Tibial nerve (tissue), 4 donors: Measurements from ENCODE around the gene RIMS4. TPM values are rescaled to one million over a fixed set of nuclear protein-coding genes. Genes with fewer than 3 reads are reported as not detected.

Source experiments
- DNase-seq, 2 donors: peaks; one replicate each; pipeline ENCODE4 v3.0.0-alpha.2; 2019; ENCODE audit warnings: low spot score in 2 of 2
- H3K27ac ChIP-seq, 4 donors: fragments of 200-600 bp; sonication (generic) in 3 of 4; one replicate each; pipeline ENCODE4 v1.5.1; 2017 to 2019; ENCODE audit warnings: mild to moderate bottlenecking in 1 of 4
- H3K27me3 ChIP-seq, 2 donors: fragments of 200-600 bp; sonication (generic) in 1 of 2; one replicate each; pipeline versions ENCODE4 v1.5.1 to v1.6.0; 2017 to 2019
- H3K36me3 ChIP-seq, 3 donors: fragments of 200-600 bp; sonication (generic); one replicate each; pipeline ENCODE4 v1.5.1; 2018 to 2019
- H3K4me1 ChIP-seq, 4 donors: fragments of 200-600 bp; sonication (generic) in 3 of 4; one replicate each; pipeline ENCODE4 v1.5.1; 2017 to 2019
- H3K4me3 ChIP-seq, 4 donors: fragments of 200-600 bp; sonication (generic) in 3 of 4; one replicate each; pipeline ENCODE4 v1.5.1; 2017 to 2019; ENCODE audit warnings: mild to moderate bottlenecking in 1 of 4, moderate library complexity in 1 of 4
- H3K9me3 ChIP-seq, 4 donors: fragments of 200-600 bp; sonication (generic) in 3 of 4; one replicate each; pipeline ENCODE4 v1.5.1; 2017 to 2019
- EP300 ChIP-seq, 2 donors: sonication (generic); formaldehyde crosslinking; IDR thresholded peaks; one replicate each; pipeline ENCODE4 v1.6.1; 2017; ENCODE audit warnings: antibody characterized with exemption in 2 of 2, mild to moderate bottlenecking in 1 of 2
- POLR2A ChIP-seq, 2 donors: fragments of 450-650 bp; IDR thresholded peaks; one replicate each; pipeline ENCODE4 v1.6.1; 2017; ENCODE audit warnings: antibody characterized with exemption in 2 of 2, mild to moderate bottlenecking in 2 of 2, moderate library complexity in 2 of 2
- whole genome bisulfite sequencing, 2 donors: methylation state at CpG; one replicate each; pipeline ENCODE4 v1.1.5; 2018; 5-methylcytosine and 5-hydroxymethylcytosine counted together
- total RNA-seq, 4 donors: library from RNA; depleted of rRNA; stranded (reverse); fragments of >200 nt; gene quantifications; one replicate each; pipeline ENCODE4 v1.1.0, GENCODE V29; 2016
- TF ChIP-seq, protein P1 (sequence below), 5 experiments: fragments of 200-600 bp in 3 of 5; fragments of 450-650 bp in 2 of 5; sonication (generic) in 3 of 5; IDR thresholded peaks; one replicate each; pipeline ENCODE4 v1.5.1; 2016 to 2019; ENCODE audit warnings: antibody characterized with exemption in 5 of 5, mild to moderate bottlenecking in 3 of 5, moderate library complexity in 2 of 5

Gene RIMS4
- total RNA-seq, 4 donors from 2014 or later: 0.21 to 4.7 (median 1.7) TPM

DNA sequence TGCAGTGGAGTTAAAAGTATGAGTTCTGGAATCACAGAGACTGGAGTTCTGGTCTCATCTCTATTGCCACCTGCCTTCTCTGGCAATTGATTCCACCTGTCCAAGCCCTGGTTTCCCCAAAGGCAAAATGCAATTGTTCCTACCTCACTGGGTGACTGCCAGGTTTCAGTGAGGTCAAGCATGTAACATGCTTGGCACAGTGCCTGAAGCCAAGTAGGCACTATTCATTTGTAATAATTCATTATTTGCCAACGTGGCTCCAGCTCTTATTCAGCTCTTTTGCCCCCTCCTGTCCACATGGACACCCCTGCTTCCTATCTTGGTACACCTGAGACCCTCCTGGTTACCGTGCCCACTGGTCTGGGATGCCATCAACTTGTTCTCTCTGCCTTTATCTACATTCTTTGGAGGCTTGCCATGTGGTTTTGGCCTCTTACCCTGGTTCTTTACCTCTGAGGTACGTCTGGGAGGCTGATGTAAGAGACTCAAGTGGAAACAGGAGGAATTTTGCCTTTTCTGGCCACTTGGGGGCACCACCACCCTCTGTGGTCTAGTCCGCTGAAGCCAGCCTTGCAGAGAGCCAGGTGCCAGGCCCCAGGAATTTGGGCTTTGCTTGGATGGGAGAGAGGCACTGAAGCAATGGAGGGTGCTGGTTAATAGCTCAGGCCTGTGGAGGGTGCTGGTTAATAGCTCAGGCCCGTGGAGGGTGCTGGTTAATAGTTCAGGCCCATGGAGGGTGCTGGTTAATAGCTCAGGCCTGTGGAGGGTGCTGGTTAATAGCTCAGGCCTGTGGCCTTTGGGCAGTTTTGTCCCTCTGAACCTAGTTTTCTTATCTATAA, 63.0 kb downstream of the RIMS4 start:
- H3K27me3 ChIP-seq: peaks cover 0 to 26% of the 10 kb centered on the region in 2 donors

DNA sequence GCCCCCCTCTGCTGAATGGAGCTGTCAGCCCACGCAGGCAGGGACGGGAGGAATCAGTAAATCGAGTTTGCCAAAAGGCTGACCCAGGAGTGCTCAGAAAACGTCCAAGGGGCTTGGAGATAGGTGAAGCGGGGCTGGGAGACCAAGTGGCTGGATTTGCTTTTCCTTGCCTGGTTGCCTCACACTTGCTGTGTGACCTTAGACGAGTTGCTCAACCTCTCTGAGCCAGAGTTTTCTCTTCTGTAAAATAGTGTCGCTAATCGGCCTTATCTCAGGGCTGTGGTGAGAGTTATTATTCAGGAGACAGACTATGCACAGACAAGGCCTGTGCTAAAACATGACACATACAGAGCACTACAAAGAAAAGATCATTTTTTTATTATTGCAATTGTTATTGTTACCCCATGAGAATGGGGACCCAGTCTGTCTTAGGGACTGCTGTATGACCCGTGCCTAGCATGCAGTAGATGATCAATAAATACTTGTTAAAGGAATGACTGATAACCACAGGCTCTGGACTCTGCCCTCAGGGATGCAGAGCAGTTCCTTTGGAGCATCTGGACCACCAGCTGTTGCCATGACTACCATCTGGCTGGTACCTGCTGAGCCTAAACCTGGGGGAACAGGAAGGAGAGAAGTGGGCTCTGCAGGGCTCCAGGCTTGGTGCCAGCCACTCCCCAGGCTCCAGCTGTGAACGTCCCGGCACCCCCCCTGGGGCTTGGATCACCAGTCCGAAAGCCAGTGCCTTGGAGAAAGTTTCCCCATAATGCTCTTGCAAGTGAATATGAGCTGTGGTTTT, 63.8 kb downstream of the RIMS4 start:
- Histone ChIP-seq H3K27me3 (peaks cover 0 to 19% of the 10 kb centered on the region in 2 donors), H3K9me3 (no peaks in the 10 kb centered on the region), H3K36me3 (no peaks in the 10 kb centered on the region), H3K4me1 (peaks cover 0 to 40% (median 9%) of the 10 kb centered on the region in 4 donors), H3K27ac (peak overlapping the region in 3 of 4 donors; percentile 37 to 81 (median 38)), H3K4me3 (peak overlapping the region; percentile 53 to 69 (median 56))
- TF ChIP-seq, protein P1, sequence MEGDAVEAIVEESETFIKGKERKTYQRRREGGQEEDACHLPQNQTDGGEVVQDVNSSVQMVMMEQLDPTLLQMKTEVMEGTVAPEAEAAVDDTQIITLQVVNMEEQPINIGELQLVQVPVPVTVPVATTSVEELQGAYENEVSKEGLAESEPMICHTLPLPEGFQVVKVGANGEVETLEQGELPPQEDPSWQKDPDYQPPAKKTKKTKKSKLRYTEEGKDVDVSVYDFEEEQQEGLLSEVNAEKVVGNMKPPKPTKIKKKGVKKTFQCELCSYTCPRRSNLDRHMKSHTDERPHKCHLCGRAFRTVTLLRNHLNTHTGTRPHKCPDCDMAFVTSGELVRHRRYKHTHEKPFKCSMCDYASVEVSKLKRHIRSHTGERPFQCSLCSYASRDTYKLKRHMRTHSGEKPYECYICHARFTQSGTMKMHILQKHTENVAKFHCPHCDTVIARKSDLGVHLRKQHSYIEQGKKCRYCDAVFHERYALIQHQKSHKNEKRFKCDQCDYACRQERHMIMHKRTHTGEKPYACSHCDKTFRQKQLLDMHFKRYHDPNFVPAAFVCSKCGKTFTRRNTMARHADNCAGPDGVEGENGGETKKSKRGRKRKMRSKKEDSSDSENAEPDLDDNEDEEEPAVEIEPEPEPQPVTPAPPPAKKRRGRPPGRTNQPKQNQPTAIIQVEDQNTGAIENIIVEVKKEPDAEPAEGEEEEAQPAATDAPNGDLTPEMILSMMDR (IDR thresholded peaks at IDR 0.05): no peak
- no peak for TF ChIP-seq EP300 (IDR thresholded peaks at IDR 0.05)
- TF ChIP-seq POLR2A (IDR thresholded peaks at IDR 0.05): no peak
- 28% methylated on average over 12 of the region's 12 CpGs for WGBS, 2 donors
- DNase-seq: no peak

More for the DNA sequence above, 63.0 kb downstream of the RIMS4 start:
- WGBS, 2 donors: 4 to 16% methylated on average over 5 of the region's 5 CpGs
- Histone ChIP-seq H3K4me1 (peaks cover 0 to 40% (median 9%) of the 10 kb centered on the region in 4 donors), H3K4me3 (no peak overlapping the region), H3K27ac (no peak overlapping the region), H3K9me3 (no peaks in the 10 kb centered on the region), H3K36me3 (no peaks in the 10 kb centered on the region)
- TF ChIP-seq EP300 (IDR thresholded peaks at IDR 0.05) (no peak), POLR2A (IDR thresholded peaks at IDR 0.05) (no peak)
- TF ChIP-seq, protein P1 (IDR thresholded peaks at IDR 0.05): peak; percentile 55 to 68 (median 58)
- DNase-seq: peak; percentile 62 to 86

DNA sequence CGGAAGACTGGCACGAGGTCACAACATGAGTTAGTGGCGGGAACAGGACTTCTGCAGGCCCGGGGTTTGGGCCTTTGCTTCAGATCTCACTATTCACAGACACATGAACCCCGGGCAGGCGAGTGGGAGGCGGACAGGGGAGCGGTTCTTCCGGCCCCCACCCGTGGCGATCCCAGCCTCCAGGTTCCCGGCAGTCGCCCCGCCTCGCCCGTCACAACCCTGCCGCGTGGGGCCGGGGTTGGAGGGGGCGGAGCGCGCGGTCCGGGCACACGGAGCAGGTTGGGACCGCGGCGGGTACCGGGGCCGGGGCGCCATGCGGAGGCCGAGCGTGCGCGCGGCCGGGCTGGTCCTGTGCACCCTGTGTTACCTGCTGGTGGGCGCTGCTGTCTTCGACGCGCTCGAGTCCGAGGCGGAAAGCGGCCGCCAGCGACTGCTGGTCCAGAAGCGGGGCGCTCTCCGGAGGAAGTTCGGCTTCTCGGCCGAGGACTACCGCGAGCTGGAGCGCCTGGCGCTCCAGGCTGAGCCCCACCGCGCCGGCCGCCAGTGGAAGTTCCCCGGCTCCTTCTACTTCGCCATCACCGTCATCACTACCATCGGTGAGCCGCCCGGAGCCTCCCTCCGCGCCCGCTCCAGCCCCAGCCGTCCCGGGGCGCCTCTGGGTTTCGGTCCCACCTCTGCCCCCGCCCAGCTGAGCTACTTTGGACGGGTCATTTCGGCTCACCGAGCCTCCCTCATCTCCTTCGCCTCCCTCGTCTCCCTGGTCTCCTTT, 64.6 kb downstream of the RIMS4 start, which contains the start of gene KCNK15:
Gene KCNK15 (plus strand): TSS at position 268 of the 769 bp plus-strand sequence. CDS start 46 bp downstream, at position 314.
- H3K9me3 ChIP-seq: no peaks in the 10 kb centered on the region
- H3K36me3 ChIP-seq: no peaks in the 10 kb centered on the region
- TF ChIP-seq EP300 (IDR thresholded peaks at IDR 0.05) (no peak), POLR2A (IDR thresholded peaks at IDR 0.05) (peak in 1 of 2 donors; percentile 19)
- TF ChIP-seq, protein P1 (IDR thresholded peaks at IDR 0.05): peak in 1 of 5 experiments; percentile 14
- peak within 1 kb of the TSS; percentile 53 to 69 (median 56) for H3K4me3 ChIP-seq
- peaks cover 0 to 38% (median 9%) of the 10 kb centered on the region in 4 donors for H3K4me1 ChIP-seq
- H3K27me3 ChIP-seq: peaks cover 0 to 12% of the 10 kb centered on the region in 2 donors
- DNase-seq: no peak
- 1 to 2% methylated on average over 25 to 31 of the region's 81 CpGs for WGBS, 2 donors
- H3K27ac ChIP-seq: peak within 1 kb of the TSS in 3 of 4 donors; percentile 38 to 81 (median 65)

DNA sequence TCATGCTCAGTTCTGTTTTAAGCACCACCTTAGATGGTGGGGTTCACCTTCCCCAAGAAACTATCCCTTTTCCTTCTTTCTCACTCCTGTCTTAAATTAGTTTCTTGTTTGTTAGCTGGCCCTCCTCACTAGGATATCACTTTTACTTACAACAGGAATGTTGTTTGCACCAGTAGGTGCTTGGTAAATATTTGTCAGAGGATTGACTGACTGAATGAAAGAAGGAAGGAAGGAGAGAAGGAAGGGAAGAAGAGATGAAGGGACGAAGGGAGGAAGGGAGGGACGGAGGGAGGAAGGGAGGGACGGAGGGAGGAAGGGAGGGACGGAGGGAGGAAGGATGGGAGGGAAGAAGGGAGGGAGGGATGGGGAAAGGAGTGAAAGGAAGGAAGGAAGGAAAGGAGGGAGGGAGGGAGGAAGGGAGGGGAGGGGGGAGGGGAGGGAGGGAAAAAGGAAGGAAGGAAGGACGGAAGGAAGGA, 65.2 kb downstream of the RIMS4 start:
- WGBS, 2 donors: 17 to 21% methylated on average over 5 of the region's 5 CpGs
- TF ChIP-seq, protein P1 (IDR thresholded peaks at IDR 0.05): no peak
- TF ChIP-seq POLR2A (IDR thresholded peaks at IDR 0.05): no peak
- peaks cover 0 to 32% (median 9%) of the 10 kb centered on the region in 4 donors for H3K4me1 ChIP-seq

More for the DNA sequence above, 65.2 kb downstream of the RIMS4 start:
- no peak for DNase-seq
- peaks cover 0 to 9% of the 10 kb centered on the region in 2 donors for H3K27me3 ChIP-seq
- H3K36me3 ChIP-seq: no peaks in the 10 kb centered on the region
- no peaks in the 10 kb centered on the region for H3K9me3 ChIP-seq
- H3K4me3 ChIP-seq: peak overlapping the region; percentile 53 to 69 (median 56)
- H3K27ac ChIP-seq: peak overlapping the region in 3 of 4 donors; percentile 38 to 81 (median 65)
